Skin epidermis (tissue), 12 donors: ENCODE results near the gene STMND1.
"Not testable (repeated sequence)": the region's sequence is repeated elsewhere in the genome, so short reads cannot be mapped to it uniquely, and the experiment has no call there.

ENCODE experiments used
- H3K27ac ChIP-seq, 21 experiments: fragments of 200-600 bp; sonication (generic) in 11 of 21; one replicate each; pipeline ENCODE4 v1.5.0; 2020; ENCODE audit warnings: mild to moderate bottlenecking in 3 of 21, inconsistent platforms in 2 of 21, moderate library complexity in 2 of 21
- H3K4me3 ChIP-seq, 7 experiments: fragments of 200-600 bp; sonication (generic) in 2 of 7; one replicate each; pipeline ENCODE4 v1.5.0; 2020; ENCODE audit warnings: inconsistent platforms in 2 of 7, mild to moderate bottlenecking in 2 of 7, moderate library complexity in 1 of 7

STMND1 gene

GRCh38 chr6:17101422-17102257 is at the start of gene STMND1:
STMND1 (plus strand) TSS chr6:17102050; CDS start chr6:17102258, 208 bp downstream.
- H3K4me3 ChIP-seq, result peak within 1 kb of the TSS; percentile 11 to 51 (median 22)
- H3K27ac ChIP-seq, result no peak within 1 kb of the TSS

- Histone ChIP-seq H3K27ac (peak overlapping the region in 2 of 21 experiments; percentile 10 to 46), H3K4me3 (no peak overlapping the region)
Observed at GRCh38 chr6:17054647-17055046, 47.2 kb upstream of the STMND1 start.

GRCh38 chr6:17057322-17057721 is 44.5 kb upstream of the STMND1 start:
- Histone ChIP-seq H3K4me3 (no peak overlapping the region), H3K27ac (no peak overlapping the region)

GRCh38 chr6:17058550-17058949 is 43.3 kb upstream of the STMND1 start:
- H3K27ac ChIP-seq, result no peak overlapping the region
- H3K4me3 ChIP-seq, result no peak overlapping the region

GRCh38 chr6:17059022-17059421 is 42.8 kb upstream of the STMND1 start:
- H3K4me3 ChIP-seq, result no peak overlapping the region
- H3K27ac ChIP-seq, result peak overlapping the region in 1 of 21 experiments; percentile 20

DNA sequence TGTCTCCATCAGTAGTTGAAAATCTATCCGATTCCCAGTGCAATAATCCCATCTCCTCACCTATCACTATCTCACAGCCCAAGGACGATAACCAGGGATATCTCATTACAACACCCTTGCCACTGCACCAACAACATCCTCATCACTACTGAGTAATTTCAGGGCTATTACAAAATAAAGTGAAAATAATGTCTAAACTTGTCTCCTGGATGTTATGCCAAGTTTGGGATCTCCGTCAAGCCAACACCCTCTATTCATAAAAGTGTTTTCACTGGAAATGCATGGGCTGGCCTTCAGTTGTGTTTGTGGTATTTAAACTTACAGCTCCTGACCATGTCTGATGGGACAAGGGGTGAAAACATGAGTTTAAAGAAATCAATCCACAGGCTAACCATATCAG is 42.0 kb upstream of the STMND1 start:
- Histone ChIP-seq H3K27ac (peak overlapping the region in 5 of 21 experiments; percentile 17 to 59 (median 41)), H3K4me3 (no peak overlapping the region)

DNA sequence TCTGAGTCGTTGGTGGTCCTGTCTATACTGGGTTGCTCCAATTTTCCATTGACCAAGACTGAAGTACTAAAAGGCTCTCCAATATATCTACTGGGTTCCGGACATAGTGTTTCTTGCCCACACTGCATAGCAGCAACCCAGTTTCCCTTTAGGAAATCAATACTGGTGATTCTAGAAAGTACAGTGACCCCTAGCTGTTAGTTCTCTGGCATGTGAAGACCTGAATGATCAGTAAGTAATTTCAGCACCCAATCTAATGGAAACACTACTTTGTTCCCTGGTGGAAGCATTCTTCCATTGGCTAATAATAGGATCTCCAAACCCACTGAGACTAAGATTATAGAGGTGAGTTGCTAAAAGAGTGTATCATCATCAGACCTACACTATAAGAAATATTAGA is 40.8 kb upstream of the STMND1 start:
- Histone ChIP-seq H3K4me3 (no peak overlapping the region), H3K27ac (no peak overlapping the region)

GRCh38 chr6:17062871-17063440 is 38.9 kb upstream of the STMND1 start:
- Histone ChIP-seq H3K4me3 (no peak overlapping the region), H3K27ac (no peak overlapping the region)

GRCh38 chr6:17064975-17065374 is 36.9 kb upstream of the STMND1 start:
- no peak overlapping the region for H3K27ac ChIP-seq
- H3K4me3 ChIP-seq, result no peak overlapping the region

GRCh38 chr6:17066610-17067009 is 35.2 kb upstream of the STMND1 start:
- H3K4me3 ChIP-seq, result no peak overlapping the region
- no peak overlapping the region for H3K27ac ChIP-seq

DNA sequence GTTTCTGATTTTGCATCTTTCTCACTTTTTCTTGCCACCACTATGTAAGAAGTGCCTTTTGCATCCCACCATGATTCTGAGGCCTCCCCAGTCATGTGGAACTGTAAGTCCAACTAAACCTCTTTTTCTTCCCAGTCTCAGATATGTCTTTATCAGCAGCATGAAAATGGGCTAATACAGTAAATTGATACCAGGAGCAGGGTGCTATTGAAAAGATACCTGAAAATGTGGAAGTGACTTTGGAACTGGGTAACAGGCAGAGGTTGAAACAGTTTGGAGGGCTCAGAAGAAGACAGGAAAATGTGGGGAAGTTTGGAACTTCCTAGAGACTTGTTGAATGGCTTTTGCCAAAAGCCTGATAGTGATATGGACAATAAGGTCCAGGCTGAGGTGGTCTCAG is 32.9 kb upstream of the STMND1 start:
- not testable (repeated sequence) for H3K4me3 ChIP-seq, H3K27ac ChIP-seq

- not testable (repeated sequence) for H3K4me3 ChIP-seq, H3K27ac ChIP-seq
Observed at GRCh38 chr6:17070400-17070799, 31.4 kb upstream of the STMND1 start.

DNA sequence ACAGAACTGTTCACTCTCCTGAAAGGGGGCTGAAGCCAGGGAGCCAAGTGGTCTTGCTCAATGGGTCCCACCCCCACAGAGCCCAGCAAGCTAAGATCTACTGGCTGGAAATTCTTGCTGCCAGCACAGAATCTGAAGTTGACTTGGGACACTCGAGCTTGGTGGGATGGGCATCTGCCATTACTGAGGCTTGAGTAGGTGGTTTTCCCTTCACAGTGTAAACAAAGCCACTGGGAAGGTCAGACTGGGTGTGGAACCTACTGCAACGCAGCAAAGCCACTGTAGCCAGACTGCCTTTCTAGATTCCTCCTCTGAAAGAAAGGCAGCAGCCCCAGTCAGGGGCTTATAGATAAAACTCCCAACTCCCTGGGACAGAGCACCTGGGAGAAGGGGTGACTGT is 28.3 kb upstream of the STMND1 start:
- H3K27ac ChIP-seq, H3K4me3 ChIP-seq: not testable (repeated sequence)

DNA sequence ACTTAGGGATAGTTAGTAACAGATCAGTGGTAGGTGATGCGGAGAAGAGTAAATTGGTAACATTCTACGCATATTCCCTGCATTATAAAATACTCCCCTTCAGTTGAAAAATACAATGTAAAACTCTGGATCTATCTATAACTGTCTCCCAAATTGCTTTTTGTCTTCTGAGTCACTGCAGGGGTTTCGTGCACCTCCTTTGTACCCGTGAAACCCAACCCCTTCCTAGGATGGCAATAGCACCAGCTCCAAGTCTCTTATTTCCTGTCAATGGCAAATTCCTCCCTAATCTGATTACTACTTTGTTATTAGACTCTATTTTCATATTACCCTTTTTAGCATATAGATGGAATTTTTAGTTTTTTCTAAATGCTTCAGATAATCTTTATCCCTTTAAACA is 20.6 kb upstream of the STMND1 start:
- no peak overlapping the region for H3K27ac ChIP-seq
- no peak overlapping the region for H3K4me3 ChIP-seq

DNA sequence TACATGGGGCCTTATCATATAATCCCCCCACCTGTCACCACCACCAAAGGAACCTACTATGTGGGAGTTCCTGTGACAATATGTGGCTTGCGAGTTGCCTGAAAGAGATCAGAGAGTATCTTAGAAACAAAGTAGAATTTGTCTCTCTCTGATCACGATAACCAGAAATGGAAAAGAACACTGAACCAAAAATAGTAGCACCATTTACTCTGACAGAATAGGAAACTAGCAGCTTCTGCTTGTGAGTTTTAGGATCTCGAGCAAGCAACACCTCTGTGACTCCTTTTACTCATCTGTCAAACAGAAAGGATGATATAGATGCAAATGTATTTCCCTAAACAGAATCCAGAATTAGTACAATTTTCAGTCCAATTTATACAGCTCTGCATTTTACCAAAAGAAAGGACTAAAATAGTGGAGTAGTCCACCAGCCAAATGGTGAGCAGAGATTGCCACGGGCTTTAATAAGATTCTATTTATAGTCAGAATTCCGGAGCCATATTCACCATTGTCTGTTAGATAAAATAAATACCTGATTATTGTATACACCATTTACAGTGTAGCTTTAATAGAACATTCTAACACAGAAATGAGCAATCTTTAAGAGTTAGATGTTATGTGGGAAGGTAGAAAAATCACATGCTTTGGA is 19.9 kb upstream of the STMND1 start:
- H3K4me3 ChIP-seq, result no peak overlapping the region
- no peak overlapping the region for H3K27ac ChIP-seq

DNA sequence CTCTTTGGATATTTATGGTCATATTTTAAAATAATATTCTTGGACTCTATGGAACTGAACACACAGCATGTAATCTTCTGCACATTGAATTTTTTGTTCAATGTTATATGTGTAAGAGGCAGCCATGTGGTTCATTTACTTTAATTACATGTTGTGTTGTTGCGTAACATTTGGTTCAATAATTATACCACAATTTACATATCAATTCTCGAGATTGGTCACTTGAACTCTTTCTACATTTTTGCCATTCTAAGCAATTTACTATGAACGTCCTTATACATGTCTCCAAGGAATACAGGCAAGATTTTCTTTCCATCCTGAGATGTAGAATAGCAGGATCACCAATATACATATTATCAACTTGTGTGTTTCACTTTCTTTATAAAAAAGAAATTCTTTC is 18.5 kb upstream of the STMND1 start:
- Histone ChIP-seq H3K27ac (no peak overlapping the region), H3K4me3 (no peak overlapping the region)

GRCh38 chr6:17086469-17086868 is 15.4 kb upstream of the STMND1 start:
- Histone ChIP-seq H3K4me3 (no peak overlapping the region), H3K27ac (no peak overlapping the region)

- Histone ChIP-seq H3K27ac (no peak overlapping the region), H3K4me3 (no peak overlapping the region)
Observed at GRCh38 chr6:17088091-17088611, 13.7 kb upstream of the STMND1 start.

GRCh38 chr6:17091122-17091521 is 10.7 kb upstream of the STMND1 start:
- Histone ChIP-seq H3K27ac (no peak overlapping the region), H3K4me3 (no peak overlapping the region)

GRCh38 chr6:17093686-17094085 is 8.2 kb upstream of the STMND1 start:
- Histone ChIP-seq H3K27ac (no peak overlapping the region), H3K4me3 (no peak overlapping the region)

GRCh38 chr6:17096096-17096495 is 5.8 kb upstream of the STMND1 start:
- H3K27ac ChIP-seq, result no peak overlapping the region
- no peak overlapping the region for H3K4me3 ChIP-seq
